IMR-90 (cell line): ENCODE measurements around the gene NGEF. TPM values are rescaled to one million over a fixed set of nuclear protein-coding genes. Genes with fewer than 3 reads are reported as not detected.

Experiments
- ATAC-seq: fragments of 200-7000 bp; cut with Tn5 transposase; 2 replicates; pipeline ENCODE4 v1.9.1; 2020; ENCODE audit warnings: low read depth, mild to moderate bottlenecking, moderate library complexity
- BruUV-seq: library from RNA; stranded (reverse); fragments of 400-500 nt; replicated peaks from 2 replicates; lab custom pipeline; 2021; lab: Mats Ljungman, UMichigan
- CTCF ChIA-PET: fragments of 300-600 bp; formaldehyde crosslinking; extraction: SDS; loops from one replicate; lab custom pipeline; 2021; ENCODE audit warnings: antibody characterized with exemption; lab: Yijun Ruan, JAX
- POLR2A ChIA-PET: fragments of 300-600 bp; sonication (Branson Sonifier 250); formaldehyde crosslinking; loops from one replicate; lab custom pipeline; 2022; ENCODE audit warnings: antibody characterized with exemption; ENCODE audit not compliant: unreplicated experiment; lab: Charles Lee
- DNase-seq: peaks from one replicate; pipeline ENCODE4 v3.0.0; 2013
- H2AFZ ChIP-seq: replicated peaks from 2 replicates; pipeline ENCODE3; 2013; ENCODE audit warnings: low read length, mild to moderate bottlenecking; ENCODE audit not compliant: poor library complexity
- H2AK5ac ChIP-seq: 2 replicates; pipeline ENCODE4 v1.6.1; 2013; ENCODE audit warnings: low read depth, low read length, inconsistent platforms
- H2AK9ac ChIP-seq: replicated peaks from 2 replicates; pipeline ENCODE3; 2013; ENCODE audit warnings: mild to moderate bottlenecking, low read depth, low read length, moderate library complexity; ENCODE audit not compliant: poor library complexity
- H2BK120ac ChIP-seq: 2 replicates; pipeline ENCODE4 v1.6.1; 2013; ENCODE audit warnings: low read depth, low read length, inconsistent platforms
- H2BK15ac ChIP-seq: 3 replicates; pipeline ENCODE4 v1.6.1; 2013; ENCODE audit warnings: low read depth, low read length, inconsistent platforms
- H2BK20ac ChIP-seq: 2 replicates; pipeline ENCODE4 v1.6.1; 2013; ENCODE audit warnings: low read depth, mild to moderate bottlenecking, inconsistent platforms, low read length, moderate library complexity
- H2BK5ac ChIP-seq: 2 replicates; pipeline ENCODE4 v1.6.1; 2013; ENCODE audit warnings: mild to moderate bottlenecking, low read depth, low read length, inconsistent platforms; ENCODE audit not compliant: poor library complexity, severe bottlenecking
- H3K14ac ChIP-seq: replicated peaks from 2 replicates; pipeline ENCODE4 v1.6.1; 2013; ENCODE audit warnings: low read depth, low read length, inconsistent platforms
- H3K18ac ChIP-seq: 2 replicates; pipeline ENCODE4 v1.6.1; 2013; ENCODE audit warnings: low read depth, low read length, control low read depth
- H3K23ac ChIP-seq: 2 replicates; pipeline ENCODE4 v1.6.1; 2013; ENCODE audit warnings: low read depth, low read length, inconsistent platforms
- H3K27ac ChIP-seq: 2 replicates; pipeline ENCODE4 v1.5.1; 2013; ENCODE audit warnings: mild to moderate bottlenecking, control low read depth, low read length; ENCODE audit not compliant: insufficient read depth
- H3K27me3 ChIP-seq: 2 replicates; pipeline ENCODE4 v1.6.1; 2013; ENCODE audit warnings: low read length; ENCODE audit not compliant: control insufficient read depth, insufficient read depth
- H3K36me3 ChIP-seq: 2 replicates; pipeline ENCODE4 v1.6.1; 2013; ENCODE audit warnings: low read length, mixed read lengths; ENCODE audit not compliant: control insufficient read depth, insufficient read depth
- H3K4ac ChIP-seq: 2 replicates; pipeline ENCODE4 v1.6.1; 2013; ENCODE audit warnings: low read depth, low read length, inconsistent platforms
- H3K4me1 ChIP-seq: 2 replicates; pipeline ENCODE4 v1.6.1; 2013; ENCODE audit warnings: low read length, mixed read lengths; ENCODE audit not compliant: control insufficient read depth, insufficient read depth
- H3K4me2 ChIP-seq: 2 replicates; pipeline ENCODE4 v1.6.1; 2013; ENCODE audit warnings: low read depth, mild to moderate bottlenecking, control low read depth, low read length, moderate library complexity
- H3K4me3 ChIP-seq: 2 replicates; pipeline ENCODE4 v1.5.1; 2013; ENCODE audit warnings: low read depth, mild to moderate bottlenecking, control low read depth, low read length, moderate library complexity; ENCODE audit not compliant: insufficient read depth
- H3K56ac ChIP-seq: 2 replicates; pipeline ENCODE4 v1.6.1; 2013; ENCODE audit warnings: low read length, inconsistent platforms; ENCODE audit not compliant: insufficient read depth; ENCODE audit errors: extremely low read depth
- H3K79me1 ChIP-seq, 2 experiments: 2 replicates each; pipeline ENCODE4 v1.6.1; 2013; ENCODE audit warnings: low read length in 2 of 2, inconsistent platforms in 1 of 2, low read depth in 1 of 2
- H3K9ac ChIP-seq: 2 replicates; pipeline ENCODE4 v1.6.1; 2013; ENCODE audit warnings: low read depth, low read length, control low read depth
- H3K9me1 ChIP-seq: 2 replicates; pipeline ENCODE4 v1.6.1; 2013; ENCODE audit warnings: low read length, inconsistent platforms; ENCODE audit not compliant: insufficient read depth
- H3K9me3 ChIP-seq: 2 replicates; pipeline ENCODE4 v1.6.1; 2013; ENCODE audit warnings: low read length; ENCODE audit not compliant: control insufficient read depth, insufficient read depth
- H4K20me1 ChIP-seq: 2 replicates; pipeline ENCODE4 v1.6.1; 2013; ENCODE audit warnings: low read length, inconsistent platforms; ENCODE audit not compliant: insufficient read depth
- H4K5ac ChIP-seq: 2 replicates; pipeline ENCODE4 v1.6.1; 2013; ENCODE audit warnings: mild to moderate bottlenecking, low read depth, low read length, control low read depth
- H4K8ac ChIP-seq, 2 experiments: 2 replicates each; pipeline ENCODE4 v1.6.1; 2013; ENCODE audit warnings: low read depth in 2 of 2, low read length in 2 of 2, control low read depth in 1 of 2, inconsistent platforms in 1 of 2
- H4K91ac ChIP-seq: 2 replicates; pipeline ENCODE4 v1.6.1; 2013; ENCODE audit warnings: low read depth, low read length, inconsistent platforms; ENCODE audit not compliant: insufficient read depth
- BHLHE40 ChIP-seq: fragments of 150-350 bp; IDR thresholded peaks from 2 replicates; pipeline ENCODE4 v1.6.1; 2016; ENCODE audit warnings: mild to moderate bottlenecking, low read depth, low read length
- FOS ChIP-seq: fragments of 150-350 bp; IDR thresholded peaks from 2 replicates; pipeline ENCODE4 v1.6.1; 2016; ENCODE audit warnings: low read depth, low read length
- MXI1 ChIP-seq: IDR thresholded peaks from 2 replicates; pipeline ENCODE4 v1.6.1; 2012; ENCODE audit warnings: low read depth, mild to moderate bottlenecking, low read length, moderate library complexity, borderline replicate concordance
- RAD21 ChIP-seq: IDR thresholded peaks from 2 replicates; pipeline ENCODE4 v1.6.1; 2012; ENCODE audit warnings: low read length, improper control_type of control experiment
- RCOR1 ChIP-seq: IDR thresholded peaks from 2 replicates; pipeline ENCODE4 v1.6.1; 2012; ENCODE audit warnings: mild to moderate bottlenecking, low read length, improper control_type of control experiment; ENCODE audit not compliant: insufficient replicate concordance
- SMC3 ChIP-seq: fragments of 150-350 bp; IDR thresholded peaks from 2 replicates; pipeline ENCODE4 v1.6.1; 2016; ENCODE audit warnings: low read depth, mild to moderate bottlenecking, antibody characterized with exemption, low read length, moderate library complexity
- WGBS, 2 experiments: methylation state at CpG; one replicate each; pipeline versions ENCODE4 v1.1.5 to v1.1.7; 2013; ENCODE audit warnings: missing lambda C conversion rate in 2 of 2; ENCODE audit not compliant: insufficient read length in 1 of 2; ENCODE audit errors: extremely low coverage in 2 of 2; 5-methylcytosine and 5-hydroxymethylcytosine counted together
- dilution Hi-C: fragments of 300-500 bp; cut with HindIII; formaldehyde crosslinking; loops from one replicate; pipeline ENCODE4 v1.14.3; 2018; ENCODE audit warnings: low sequenced_read_pairs; ENCODE audit not compliant: unreplicated experiment
- in situ Hi-C: fragments of 300-500 bp; cut with MboI; formaldehyde crosslinking; loops from 3 replicates; pipeline ENCODE4 v1.14.3; 2019; ENCODE audit warnings: low sequenced_read_pairs, inconsistent platforms, mixed read lengths
- intact Hi-C: fragments of 100-400 bp; cut with micrococcal nuclease; formaldehyde crosslinking; loops from 2 replicates; pipeline ENCODE4 v1.10.0; 2022
- polyA plus RNA-seq, 3 experiments: library from polyadenylated mRNA; depleted of rRNA; stranded (reverse); fragments of >200 nt; gene quantifications; 2 replicates each; pipeline ENCODE4 v1.2.3, GENCODE V29; 2012; ENCODE audit warnings: low replicate concordance in 1 of 3
- total RNA-seq: library from RNA; depleted of rRNA; stranded (reverse); fragments of >200 nt; gene quantifications from 2 replicates; pipeline ENCODE4 v1.2.3, GENCODE V29; 2012
- TF ChIP-seq, protein P1 (sequence below): fragments of 150-350 bp; IDR thresholded peaks from 2 replicates; pipeline ENCODE4 v1.6.1; 2017; ENCODE audit warnings: mild to moderate bottlenecking, antibody characterized with exemption, low read length, low read depth
- TF ChIP-seq, protein P2 (sequence below): conservative IDR thresholded peaks from 2 replicates; pipeline ENCODE4 v1.5.1; 2012; ENCODE audit warnings: mild to moderate bottlenecking, low read depth, low read length, improper control_type of control experiment

NGEF gene
- total and polyA plus RNA-seq, 2 of the 4 experiments (the other 2 are of a cell fraction), result 1.1 to 1.7 TPM

DNA sequence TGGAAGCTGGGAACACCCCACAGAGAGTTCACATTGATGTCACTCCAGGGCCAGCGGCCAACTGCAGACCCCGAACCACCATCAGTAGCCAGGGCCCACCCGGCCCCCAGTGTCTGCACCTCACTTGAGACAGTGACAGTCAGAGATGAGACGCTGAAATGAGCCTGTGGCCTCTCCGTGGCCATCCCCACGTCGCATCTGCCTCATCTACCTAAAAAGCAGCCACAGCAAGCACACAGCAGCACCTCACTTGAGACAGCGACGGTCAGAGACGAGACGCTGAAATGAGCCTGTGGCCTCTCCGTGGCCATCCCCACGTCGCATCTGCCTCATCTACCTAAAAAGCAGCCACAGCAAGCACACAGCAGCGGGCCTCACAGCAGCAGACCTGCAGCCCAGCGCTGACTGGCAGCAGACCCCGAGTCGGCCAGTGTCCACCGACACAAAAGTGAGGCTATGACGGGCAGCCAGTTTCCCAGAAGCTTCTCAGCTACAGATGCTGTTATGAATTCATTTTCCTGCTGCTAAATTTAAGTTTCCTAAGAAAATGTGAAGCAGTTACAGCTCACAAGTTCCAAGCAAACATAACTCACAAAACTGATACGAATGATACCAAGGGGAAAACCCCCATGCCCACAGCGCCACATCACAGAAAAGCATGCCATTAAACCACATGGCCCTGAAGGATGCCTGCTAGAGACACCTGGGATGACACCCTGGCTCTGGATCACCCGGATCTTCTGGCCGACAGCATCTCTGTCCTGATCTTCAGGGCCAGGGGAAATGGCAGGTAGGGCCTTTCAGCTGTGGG lies 115.3 kb downstream of the NGEF start (continued):
- TF ChIP-seq, protein P1, sequence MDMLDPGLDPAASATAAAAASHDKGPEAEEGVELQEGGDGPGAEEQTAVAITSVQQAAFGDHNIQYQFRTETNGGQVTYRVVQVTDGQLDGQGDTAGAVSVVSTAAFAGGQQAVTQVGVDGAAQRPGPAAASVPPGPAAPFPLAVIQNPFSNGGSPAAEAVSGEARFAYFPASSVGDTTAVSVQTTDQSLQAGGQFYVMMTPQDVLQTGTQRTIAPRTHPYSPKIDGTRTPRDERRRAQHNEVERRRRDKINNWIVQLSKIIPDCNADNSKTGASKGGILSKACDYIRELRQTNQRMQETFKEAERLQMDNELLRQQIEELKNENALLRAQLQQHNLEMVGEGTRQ, result no peak

DNA sequence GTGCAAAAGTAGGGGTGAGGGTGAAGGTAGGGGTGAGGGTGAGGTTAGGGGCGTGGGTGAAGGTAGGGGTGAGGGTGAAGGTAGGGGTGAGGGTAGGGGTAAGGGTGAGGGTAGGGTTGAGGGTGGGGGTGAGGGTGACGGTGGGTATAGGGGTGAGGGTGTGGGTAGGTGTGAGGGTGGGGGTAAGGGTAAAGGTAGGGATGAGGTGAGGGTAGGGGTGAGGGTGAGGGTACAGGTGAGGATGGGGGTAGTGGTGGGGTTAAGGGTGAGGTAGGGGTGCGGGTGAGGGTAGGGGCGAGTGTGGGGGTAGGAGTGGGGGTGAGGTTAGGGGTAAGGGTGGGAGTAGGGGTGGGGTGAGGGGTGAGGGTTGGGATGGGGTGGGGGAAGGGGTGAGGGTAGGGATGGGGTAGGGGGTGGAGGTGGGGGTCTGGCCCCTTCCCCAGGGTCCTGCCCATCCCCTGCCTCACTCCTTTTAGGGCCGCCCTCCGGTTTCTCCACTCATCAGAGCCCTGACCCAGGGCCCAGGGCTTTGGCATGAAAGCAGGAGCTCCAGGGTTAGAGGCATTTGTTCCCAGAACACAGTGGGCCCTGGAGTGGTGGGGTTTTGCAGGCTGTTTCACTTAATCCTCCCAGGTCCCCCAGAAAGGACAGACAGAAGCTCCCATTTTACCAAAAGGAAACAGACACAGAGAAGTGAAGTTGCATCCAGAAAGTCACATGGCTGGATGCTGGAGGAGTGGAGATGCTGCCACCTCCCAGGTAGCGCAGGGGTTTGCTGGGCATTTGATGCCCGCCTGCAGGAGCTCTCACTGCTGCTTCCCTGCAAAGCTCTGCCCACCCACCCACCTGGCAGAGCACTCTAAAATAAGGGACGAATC lies 116.1 kb downstream of the NGEF start:
- Histone ChIP-seq H3K9me1 (peaks cover 12% of the 10 kb centered on the region; the same call in 1 of the 2 replicates), H3K4ac (no peak overlapping the region), H3K18ac (no peak overlapping the region), H3K27ac (no peak overlapping the region), H3K36me3 (no peaks in the 10 kb centered on the region), H2BK5ac (no peak overlapping the region), H2BK15ac (no peak overlapping the region), H2AK9ac (no peak overlapping the region), H2BK120ac (no peak overlapping the region), H2BK20ac (no peak overlapping the region), H3K79me1 (no peaks in the 10 kb centered on the region; a peak in 1 of 4 replicates), H3K27me3 (no peaks in the 10 kb centered on the region; the same call in 1 of the 2 replicates), H2AK5ac (no peak overlapping the region), H4K91ac (no peak overlapping the region), H3K9me3 (no peaks in the 10 kb centered on the region), H3K56ac (no peak overlapping the region), H2AFZ (no peak overlapping the region), H3K23ac (no peak overlapping the region), H3K4me1 (peaks cover 6% of the 10 kb centered on the region), H3K4me3 (no peak overlapping the region), H4K20me1 (no peaks in the 10 kb centered on the region), H3K4me2 (no peak overlapping the region), H4K8ac (no peak overlapping the region), H3K9ac (no peak overlapping the region), H3K14ac (no peak overlapping the region), H4K5ac (no peak overlapping the region)
- ATAC-seq (no peak), DNase-seq (no peak)
- intact Hi-C loops (no loop called here), in situ Hi-C loops (no loop called here), dilution Hi-C loops (no loop called here)
- ChIA-PET CTCF (no interaction called here), POLR2A (no interaction called here)
- no TSS peak for BruUV-seq
- WGBS, 2 experiments, result 94% methylated on average over 3 of the region's 9 CpGs; no CpG with 5 or more reads in 1 of the 2 experiments
- TF ChIP-seq BHLHE40, result no peak
- TF ChIP-seq SMC3, result no peak
- no peak for TF ChIP-seq RAD21
- TF ChIP-seq, protein P2, sequence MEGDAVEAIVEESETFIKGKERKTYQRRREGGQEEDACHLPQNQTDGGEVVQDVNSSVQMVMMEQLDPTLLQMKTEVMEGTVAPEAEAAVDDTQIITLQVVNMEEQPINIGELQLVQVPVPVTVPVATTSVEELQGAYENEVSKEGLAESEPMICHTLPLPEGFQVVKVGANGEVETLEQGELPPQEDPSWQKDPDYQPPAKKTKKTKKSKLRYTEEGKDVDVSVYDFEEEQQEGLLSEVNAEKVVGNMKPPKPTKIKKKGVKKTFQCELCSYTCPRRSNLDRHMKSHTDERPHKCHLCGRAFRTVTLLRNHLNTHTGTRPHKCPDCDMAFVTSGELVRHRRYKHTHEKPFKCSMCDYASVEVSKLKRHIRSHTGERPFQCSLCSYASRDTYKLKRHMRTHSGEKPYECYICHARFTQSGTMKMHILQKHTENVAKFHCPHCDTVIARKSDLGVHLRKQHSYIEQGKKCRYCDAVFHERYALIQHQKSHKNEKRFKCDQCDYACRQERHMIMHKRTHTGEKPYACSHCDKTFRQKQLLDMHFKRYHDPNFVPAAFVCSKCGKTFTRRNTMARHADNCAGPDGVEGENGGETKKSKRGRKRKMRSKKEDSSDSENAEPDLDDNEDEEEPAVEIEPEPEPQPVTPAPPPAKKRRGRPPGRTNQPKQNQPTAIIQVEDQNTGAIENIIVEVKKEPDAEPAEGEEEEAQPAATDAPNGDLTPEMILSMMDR, result no peak
- TF ChIP-seq, protein P1, result no peak
- TF ChIP-seq RCOR1, result no peak
- no peak for TF ChIP-seq MXI1
- TF ChIP-seq FOS, result no peak
